ENCODE measurements around the gene SMDT1.
"Not testable (repeated sequence)": the region's sequence is repeated elsewhere in the genome, so short reads cannot be mapped to it uniquely, and the experiment has no call there.

GRCh38 chr22:42128007-42128406 is 48.5 kb downstream of the SMDT1 start:
- TF ChIP-seq CTCF (conservative IDR thresholded peaks at IDR 0.05; ENCODE audit: low read length); EZH2phosphoT487 (IDR thresholded peaks at IDR 0.05; ENCODE audit: borderline replicate concordance, low read depth, low read length): not testable (repeated sequence)
